ENCODE measurements around the gene MROH2A.

Gene MROH2A

DNA sequence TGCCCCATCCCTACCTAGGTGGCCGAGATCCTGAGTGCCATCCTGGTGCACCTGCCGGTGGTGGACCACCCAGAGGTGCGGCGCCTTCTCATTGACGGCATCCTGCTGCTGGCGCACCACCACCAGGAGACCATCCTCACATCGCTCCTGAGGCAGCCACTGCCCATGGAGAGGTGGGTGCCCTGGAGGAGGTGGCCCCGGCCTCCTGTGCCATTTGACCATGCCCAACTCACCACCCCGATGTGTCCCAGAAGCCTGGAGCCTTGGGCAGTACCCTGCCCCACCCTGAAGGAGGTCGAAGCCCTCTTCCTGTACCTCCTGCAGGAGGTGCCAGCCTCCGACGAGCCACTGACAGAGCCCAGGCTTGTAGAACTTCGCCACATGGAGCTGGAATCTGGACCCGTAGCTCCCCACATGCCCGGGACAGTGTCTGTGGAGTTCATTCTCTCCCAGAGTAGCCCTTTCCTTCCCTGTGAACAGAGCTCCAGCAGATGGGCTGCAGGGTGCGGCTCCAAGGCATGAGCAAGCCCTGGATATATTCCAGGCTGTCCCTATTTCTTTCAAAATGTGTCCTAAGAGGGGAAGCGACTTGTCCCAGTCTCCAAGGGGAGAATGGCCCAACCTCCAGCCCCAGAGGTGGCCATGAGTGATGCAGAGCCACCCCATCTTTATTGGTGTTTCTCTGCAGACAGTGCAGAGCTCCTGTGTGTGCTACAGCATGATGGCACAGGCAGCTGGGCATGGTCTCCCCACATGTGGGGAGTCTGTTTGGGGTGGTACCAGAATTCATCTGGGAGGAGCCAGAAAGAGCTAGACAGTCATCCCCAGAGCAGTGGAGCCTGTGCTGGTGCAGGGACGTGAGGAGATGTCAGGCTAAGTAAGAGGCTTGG is 42.0 kb downstream of the MROH2A start:
- DNase-seq (ENCODE audit: low read depth in 2 of 2), result no peak

DNA sequence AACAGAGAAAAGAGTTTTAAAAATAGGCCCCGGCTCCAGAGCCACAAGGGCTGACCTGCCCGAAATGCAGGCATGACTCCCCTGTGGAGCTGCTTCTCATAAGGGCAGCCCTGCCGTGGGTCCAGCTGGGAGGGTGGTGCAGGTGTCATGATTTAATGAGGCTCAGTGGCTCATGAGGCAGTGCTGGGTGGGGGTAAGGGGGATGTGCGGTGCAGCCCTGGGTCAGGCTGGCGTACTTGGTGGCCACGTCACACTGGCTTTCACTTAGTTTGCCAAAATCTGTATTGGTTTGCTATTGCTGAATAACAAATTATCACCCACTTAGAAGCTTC is 42.6 kb downstream of the MROH2A start:
- no peak for DNase-seq (ENCODE audit: low read depth in 2 of 2)

GRCh38 chr2:233821196-233821595 is 43.1 kb downstream of the MROH2A start:
- no peak for DNase-seq (ENCODE audit: low read depth in 2 of 2)

- no peak for DNase-seq (ENCODE audit: low read depth in 2 of 2)
These were observed 43.6 kb downstream of the MROH2A start for GRCh38 chr2:233821709-233822100.

GRCh38 chr2:233822101-233822771 is 44.1 kb downstream of the MROH2A start:
- DNase-seq (ENCODE audit: low read depth in 2 of 2), result no peak

DNA sequence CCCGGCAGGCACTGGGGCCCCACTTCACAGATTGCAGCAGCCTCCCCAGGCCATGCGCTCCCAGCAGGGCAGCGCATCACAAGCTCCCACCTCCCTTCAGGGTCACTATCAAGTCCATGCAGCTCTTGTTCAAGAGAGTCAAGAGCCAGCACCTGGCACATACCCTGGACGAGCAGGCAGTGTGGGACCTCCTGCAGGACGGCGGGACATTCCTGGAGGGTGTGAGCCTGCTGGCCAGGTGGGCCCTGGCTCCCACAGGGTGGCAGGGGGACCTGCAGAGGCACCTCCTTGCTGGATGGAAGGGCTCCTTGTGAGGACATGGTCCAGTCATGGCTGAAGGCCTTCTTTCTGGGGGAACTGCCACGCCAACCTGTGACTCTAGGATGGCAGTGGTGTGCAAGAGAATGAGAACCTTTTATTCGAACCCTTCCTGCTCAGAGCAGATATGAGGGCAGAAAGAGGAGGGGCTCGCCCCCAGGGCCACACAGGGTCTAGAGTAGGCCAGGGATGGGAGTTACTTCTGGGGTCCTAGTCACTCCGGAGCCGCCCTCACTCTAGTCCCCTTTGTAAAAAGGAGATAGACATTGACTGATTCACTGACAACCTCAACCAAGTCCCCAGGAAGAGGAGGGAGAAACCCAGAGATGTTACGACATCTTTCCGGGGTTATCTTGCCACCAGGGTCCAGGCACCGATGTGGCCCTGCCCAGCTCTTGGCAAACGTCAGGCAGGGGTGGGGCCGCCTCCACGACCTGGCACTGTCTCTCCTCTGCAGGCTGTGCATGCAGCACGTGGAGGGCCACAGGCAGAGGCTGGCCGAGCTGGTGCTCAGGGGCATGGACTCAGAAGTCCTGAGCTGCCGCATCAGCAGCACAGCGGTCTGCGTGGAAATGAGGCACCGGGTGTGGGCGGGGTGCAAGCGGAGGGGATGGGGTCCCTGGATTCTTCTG is 44.9 kb downstream of the MROH2A start:
- no peak for DNase-seq (ENCODE audit: low read depth in 2 of 2)

DNA sequence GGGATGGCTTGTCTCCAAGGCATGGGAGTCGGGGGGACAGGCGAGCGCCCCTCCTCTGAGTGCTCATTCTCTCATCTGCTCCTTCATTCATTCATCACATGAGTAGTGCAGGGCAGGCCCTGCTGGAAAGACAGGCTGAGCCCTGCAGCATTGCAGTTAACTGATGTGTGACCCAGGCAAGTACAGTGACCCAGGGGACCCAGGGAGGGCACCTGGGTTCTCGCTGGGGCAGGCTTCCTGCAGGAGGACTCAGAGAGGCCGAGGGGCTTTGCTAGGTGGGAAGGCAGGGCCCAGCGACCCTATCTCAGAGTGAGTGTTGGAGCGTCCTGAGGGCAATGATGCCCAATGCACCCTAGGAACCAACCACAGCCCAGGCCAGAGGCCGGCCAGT is 45.6 kb downstream of the MROH2A start:
- no peak for DNase-seq (ENCODE audit: low read depth in 2 of 2)

GRCh38 chr2:233824373-233824772 is 46.2 kb downstream of the MROH2A start:
- DNase-seq (ENCODE audit: low read depth in 2 of 2), result no peak

DNA sequence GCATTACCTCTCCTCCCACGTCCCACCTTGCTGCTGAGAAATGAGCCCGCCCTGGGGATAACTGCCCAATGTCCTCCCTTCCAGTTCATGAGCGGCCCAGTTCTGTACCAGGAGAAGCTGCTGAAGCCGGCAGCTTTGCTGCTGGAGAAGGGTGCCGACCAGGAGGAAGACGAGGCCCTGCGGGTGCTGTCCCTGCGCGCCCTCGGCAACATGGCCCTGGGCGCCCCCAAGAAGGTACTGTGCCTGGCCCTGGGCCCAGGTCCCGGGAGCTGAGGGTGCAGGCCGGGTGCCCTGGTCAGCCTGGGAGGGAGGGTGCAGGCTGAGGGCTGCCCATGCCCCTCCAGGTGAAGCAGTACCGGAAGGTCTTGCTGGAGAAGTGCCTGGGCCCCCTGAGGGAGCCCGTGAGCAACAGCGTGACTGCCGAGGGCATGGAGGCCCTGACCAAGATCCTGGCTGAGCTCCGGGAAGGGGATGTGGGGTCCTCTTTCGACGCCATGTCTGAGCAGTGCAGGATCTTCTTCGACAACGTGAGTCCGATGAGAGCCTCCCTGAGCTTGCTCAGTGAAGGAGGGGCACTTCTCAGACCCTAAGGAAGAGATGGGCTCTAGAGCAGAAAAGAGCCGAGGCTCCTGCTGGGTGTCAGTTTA is 50.5 kb downstream of the MROH2A start:
- DNase-seq (ENCODE audit: low read depth in 2 of 2), result no peak

- DNase-seq (ENCODE audit: low read depth in 2 of 2), result no peak
These were observed 51.3 kb downstream of the MROH2A start for GRCh38 chr2:233829193-233830110.

- DNase-seq (ENCODE audit: low read depth in 2 of 2), result no peak
These were observed 52.1 kb downstream of the MROH2A start for GRCh38 chr2:233830111-233830802.

DNA sequence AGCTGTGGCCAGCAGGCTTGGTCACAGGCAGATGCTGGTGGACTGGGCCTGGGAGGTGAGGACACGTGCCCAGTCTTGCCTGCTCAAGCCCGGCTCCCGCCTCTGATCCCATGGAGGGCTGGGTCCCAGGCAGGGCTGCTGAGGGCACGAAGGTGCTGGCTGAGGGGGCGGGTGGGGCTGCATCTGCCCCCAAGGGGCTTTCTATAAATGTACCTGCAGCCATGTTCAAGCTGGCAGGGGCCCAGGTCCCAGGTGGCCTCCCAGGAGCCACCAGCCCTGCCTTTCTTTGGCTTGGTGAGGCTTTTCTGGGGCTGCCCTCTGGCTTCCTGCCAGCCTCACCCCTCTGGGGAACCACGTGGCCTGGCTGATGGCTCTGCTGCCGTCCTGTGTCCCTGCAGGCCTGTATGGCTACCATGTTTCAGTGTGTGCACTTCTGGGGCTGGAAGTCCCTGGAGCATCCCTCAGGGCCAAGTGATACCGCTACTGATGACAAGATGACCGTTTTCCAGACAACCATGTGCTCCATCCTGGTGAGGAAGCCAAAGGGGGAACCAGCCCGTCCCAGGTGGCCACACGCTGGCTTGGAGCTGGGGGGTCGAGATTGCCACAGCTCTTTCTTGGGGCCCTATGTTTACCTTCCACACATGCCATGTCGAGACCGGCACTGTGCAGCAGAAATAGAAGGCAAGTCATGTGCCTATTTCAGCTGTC is 53.0 kb downstream of the MROH2A start:
- DNase-seq (ENCODE audit: low read depth in 2 of 2), result no peak

- no peak for DNase-seq (ENCODE audit: low read depth in 2 of 2)
These were observed 53.7 kb downstream of the MROH2A start for GRCh38 chr2:233831861-233832260.

DNA sequence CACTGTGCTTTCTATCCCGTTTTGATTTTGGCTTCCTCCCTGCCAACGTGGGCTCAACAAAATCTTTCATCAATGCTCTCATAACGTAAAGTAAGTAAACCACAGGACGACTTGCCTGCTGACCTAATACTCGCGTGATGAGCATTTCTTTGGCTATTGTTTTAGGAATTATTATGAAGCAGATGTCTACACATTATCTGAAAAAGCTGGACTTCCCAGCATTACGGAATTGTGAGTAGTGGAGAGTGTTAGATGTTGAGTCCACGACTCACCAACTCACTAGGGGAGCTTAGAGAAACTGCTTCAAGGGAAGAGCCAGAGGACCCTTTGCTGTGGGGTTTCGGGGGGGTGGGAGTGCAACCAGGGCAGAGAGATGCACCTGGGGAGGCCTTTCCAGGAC is 54.3 kb downstream of the MROH2A start:
- no peak for DNase-seq (ENCODE audit: low read depth in 2 of 2)

- DNase-seq (ENCODE audit: low read depth in 2 of 2), result no peak
These were observed 54.8 kb downstream of the MROH2A start for GRCh38 chr2:233832869-233833311.

DNA sequence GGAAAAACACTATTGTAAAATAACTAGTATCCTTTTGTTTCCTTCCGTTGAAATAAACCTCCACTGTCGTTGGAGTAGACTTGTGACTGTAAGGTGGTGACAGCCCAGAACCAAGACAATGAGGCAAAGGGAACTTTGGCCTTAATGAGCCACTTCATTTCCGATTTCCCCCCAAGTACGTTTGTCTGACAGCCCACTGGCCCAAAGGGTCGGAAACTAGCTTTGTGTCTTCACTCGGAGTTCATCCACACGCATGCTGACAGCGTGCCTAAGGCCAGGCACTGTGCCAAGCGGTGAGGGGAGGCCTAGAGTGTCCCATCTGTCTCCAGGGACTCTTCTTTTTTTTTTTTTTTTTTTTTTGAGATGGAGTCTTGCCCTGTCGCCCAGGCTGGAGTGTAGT is 55.2 kb downstream of the MROH2A start:
- DNase-seq (ENCODE audit: low read depth in 2 of 2), result no peak

DNA sequence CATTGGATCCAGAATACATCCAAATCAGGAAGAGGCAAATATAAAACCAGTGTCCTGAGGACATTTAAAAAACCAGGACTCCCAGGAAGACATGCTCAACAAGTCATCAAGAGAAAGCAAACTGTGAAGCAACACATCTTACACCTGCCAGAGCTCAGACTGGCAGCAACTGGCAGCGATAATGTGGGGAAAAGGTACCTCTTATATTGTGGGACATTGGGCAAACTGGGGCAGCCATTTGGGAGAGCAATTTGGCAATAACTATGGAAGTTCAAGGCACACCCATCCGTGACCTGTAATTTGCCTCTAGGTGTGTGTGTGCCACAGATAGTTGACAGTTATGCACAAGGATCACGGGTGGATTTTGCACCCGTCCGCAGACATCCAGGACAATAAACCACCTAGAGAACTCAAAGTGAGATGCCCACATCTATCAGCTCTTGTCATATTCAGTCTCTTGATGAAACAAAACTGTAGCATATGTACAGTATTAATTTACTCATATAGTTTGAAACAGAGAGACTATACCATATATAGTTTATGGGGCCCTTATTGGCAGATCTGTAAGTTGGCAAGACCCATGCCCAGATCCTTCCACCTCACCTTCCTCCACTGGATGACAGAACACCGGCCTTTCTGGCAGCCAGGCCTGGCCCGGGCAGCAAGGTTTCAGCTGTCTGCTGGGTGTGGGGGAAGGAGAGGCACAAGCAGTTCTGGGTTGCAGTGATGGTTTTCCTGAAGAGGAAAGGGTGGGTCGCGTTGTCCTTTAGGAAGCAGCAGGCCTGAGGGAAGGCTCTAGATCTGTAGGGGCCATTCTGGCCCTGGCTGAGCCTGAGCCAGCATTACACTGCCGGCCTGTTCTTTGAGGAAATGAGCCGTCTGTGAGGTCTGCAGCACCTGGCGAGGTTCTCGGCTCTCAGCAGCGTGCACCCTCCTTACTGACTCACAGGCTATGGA is 57.4 kb downstream of the MROH2A start:
- DNase-seq (ENCODE audit: low read depth in 2 of 2), result no peak

DNA sequence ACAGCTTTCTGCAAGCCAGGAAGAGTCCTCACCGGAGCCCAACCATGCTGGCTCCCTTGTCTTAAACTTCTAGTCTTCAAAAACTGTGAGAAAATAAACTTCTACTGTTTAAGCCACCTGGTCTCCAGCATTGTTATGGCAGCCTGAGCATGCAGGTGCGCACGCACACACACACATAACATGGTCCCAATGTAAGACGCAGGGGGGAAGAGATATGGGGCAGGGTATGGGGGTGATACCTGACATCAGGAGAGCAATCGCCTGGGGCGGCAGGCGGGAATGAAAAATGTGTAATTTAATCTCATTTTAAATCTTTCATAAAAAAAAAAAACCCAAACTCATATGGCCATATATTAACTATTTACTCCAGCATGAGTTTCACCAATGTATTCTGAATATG is 58.2 kb downstream of the MROH2A start:
- no peak for DNase-seq (ENCODE audit: low read depth in 2 of 2)

Measured in stimulated activated CD8-positive, alpha-beta memory T cell treated with anti-CD3 and anti-CD28 coated beads, Interleukin-15, amount 100 ng/mL, for 48 hours (primary cell).